GM08714 (cell line): ENCODE measurements around the gene METTL3.
"Not testable (repeated sequence)": the region's sequence is repeated elsewhere in the genome, so short reads cannot be mapped to it uniquely, and the experiment has no call there.

Experiments
- H3K4me3 ChIP-seq: fragments of 200-500 bp; sonication (Bioruptor generic); 2 replicates; pipeline ENCODE4 v1.5.1; 2014; ENCODE audit warnings: mild to moderate bottlenecking, low read length, inconsistent platforms
- ZNF274 ChIP-seq: IDR thresholded peaks from 2 replicates; pipeline ENCODE4 v1.6.1; 2012; ENCODE audit warnings: mild to moderate bottlenecking, low read depth, low read length

METTL3 gene

DNA sequence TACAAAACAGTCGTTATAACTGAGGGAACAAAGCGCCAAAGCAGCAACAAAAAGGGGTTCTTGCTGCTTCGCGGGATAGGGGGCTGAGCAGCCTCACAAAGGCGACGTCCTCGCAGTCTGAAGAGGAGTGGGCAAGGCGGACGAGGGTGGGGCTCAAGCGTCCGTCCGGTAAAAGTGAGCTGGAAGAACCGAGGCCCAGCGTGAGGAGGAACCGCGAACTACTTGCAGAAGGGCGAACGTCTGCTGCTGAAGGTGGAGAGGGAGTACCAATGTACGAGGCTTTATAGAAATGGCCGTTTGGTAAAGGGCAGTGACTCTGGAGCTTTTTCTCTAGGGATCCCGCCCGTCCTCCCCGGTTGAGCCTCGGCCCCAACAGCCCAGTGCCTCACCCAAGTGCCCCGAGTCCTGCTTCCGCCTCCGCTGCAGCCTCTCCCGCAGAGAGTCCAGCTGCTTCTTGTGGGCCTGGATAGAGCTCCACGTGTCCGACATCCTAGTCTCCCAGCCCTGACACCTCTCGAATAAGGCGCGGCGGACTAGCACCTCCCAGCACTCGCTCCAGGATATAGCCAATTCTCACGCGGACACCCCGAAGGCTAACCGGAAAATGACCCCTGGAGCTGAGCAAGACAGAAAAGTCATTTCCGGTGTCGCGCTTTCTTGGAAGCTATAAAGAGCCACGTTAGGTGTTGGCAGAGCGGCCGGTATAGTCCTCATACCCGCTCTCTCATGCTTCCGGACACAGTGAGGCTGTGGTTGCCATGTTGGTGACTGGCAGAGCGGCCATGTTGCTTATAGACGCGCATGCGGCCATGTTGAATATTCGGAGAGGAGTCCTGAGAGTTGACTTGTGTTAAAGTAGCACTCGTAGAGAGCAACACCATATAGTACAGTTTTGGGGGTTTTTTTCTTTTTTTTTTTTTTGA lies at the start of gene METTL3:
Gene METTL3 (minus strand): TSS at position 606 of the 923 bp plus-strand sequence. CDS start 117 bp downstream, at position 489.
- TF ChIP-seq ZNF274: no peak
- H3K4me3 ChIP-seq: peak within 1 kb of the TSS; percentile 91

GRCh38 chr14:21558703-21559170 lies 47.6 kb upstream of the METTL3 start:
- no peak for TF ChIP-seq ZNF274
- H3K4me3 ChIP-seq: no peak overlapping the region

DNA sequence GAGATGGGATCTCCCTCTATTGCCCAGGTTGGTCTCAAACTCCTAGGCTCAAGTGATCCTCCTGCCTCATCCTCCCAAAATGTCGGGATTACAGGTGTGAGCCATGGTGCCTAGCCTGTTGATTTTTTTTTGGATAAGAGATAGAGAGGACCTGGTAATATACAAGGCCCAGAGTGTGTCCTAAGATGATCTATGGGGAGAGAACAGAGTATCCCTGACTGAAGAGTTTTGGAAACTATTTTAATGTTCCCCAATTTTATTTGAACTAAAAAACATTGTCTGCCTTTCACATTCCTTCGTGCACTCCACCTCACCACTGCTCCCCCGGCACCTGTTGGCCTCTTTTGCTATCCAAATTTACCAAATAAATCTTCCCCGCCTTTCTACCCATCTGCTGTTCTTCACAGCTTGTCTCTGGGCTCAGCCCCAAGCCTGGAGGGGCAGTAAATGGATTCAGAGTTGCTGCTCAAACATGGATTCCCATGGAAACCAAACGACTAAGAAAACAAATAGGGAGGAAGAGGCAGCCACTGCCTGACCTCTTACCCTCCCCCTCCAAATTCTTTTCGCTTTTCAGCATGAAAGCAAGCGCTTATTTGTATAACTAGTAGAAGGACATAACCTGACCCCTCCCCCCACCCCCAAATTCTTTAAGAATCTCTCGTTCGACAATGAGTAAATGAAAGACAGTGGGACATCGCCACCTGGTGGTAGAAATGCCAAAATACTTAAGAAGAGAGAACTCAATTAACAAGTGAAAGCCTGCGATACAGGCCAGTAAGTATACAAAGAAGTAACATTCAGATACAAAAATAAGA lies 46.2 kb upstream of the METTL3 start:
- no peak overlapping the region; the same call in 1 of the 2 replicates for H3K4me3 ChIP-seq
- no peak for TF ChIP-seq ZNF274

DNA sequence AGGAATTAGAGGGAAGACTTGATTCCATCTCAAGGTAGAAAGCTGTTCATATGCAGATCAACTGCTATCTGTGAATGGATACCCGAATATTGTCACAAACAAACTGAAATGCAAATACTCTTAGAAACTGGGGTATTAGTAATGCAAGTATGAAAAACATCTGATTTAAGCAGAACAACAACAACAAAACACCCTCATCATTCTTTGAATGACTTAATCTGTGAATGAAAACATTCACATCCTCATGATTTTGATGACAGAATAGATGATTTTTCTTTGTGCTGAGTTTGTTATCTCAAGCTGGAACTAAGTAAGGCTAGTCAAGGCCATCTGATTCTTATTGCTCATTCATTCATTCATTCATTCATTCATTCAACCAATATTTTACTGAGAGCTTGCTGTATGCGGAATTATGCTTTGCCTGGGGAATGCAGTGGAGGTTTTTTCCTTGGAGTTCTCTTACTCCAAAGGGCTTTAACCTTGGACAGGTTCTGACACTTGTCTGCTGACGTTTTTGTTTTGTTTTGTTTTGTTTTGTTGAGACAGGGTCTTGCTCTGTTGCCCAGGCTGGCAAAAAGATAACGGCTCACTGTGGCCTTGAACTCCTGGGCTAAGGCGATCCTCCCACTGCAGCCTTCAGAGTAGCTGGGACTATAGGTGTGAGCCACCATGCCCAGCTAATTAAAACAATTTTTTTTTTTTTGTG lies 45.4 kb upstream of the METTL3 start:
- no peak overlapping the region for H3K4me3 ChIP-seq
- TF ChIP-seq ZNF274: no peak

GRCh38 chr14:21553266-21553665 lies 42.1 kb upstream of the METTL3 start:
- no peak overlapping the region for H3K4me3 ChIP-seq
- TF ChIP-seq ZNF274: no peak

GRCh38 chr14:21544588-21544987 lies 33.4 kb upstream of the METTL3 start:
- H3K4me3 ChIP-seq: not testable (repeated sequence)

DNA sequence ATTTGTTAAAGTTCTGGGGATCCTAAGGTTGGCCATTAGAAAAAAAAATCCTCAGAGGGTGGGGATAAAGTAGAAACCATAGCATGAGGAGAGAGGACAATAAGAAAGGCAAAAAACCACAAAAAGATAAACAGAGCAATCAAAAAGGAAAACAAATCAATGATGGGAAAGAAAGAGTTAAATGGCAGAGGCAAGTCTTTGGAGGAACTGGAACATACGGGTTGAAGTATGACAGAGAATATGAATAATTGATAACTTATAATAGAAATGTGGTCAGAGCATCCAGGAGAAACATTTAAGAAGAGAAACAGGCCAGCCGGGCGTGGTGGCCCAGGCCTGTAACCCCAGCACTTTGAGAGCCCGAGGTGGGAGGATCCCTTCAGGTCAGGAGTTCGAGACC lies 32.8 kb upstream of the METTL3 start:
- no peak overlapping the region for H3K4me3 ChIP-seq
- TF ChIP-seq ZNF274: no peak

DNA sequence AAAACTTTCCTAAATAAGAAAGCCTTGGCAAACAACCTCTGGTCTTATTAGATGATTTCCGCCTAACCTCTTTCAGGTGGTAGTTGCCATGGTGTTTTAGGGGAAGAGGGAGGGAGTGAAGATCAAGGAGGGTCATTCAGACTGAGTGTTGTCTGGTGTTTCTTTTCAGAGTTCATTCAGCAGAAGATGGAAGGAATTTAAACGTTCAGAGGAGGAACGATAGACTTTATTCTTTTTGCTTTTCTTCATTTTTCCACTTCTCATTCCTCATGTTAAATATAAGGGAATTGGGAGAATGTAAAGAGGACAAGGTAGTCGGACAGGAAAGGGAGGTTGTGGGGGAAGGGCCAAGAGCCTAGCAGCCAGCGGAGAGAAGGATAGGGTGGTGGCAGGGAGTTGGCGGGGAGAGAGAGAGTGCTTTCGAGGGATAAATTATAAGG lies 32.4 kb upstream of the METTL3 start:
- no peak overlapping the region for H3K4me3 ChIP-seq
- TF ChIP-seq ZNF274: no peak

GRCh38 chr14:21541413-21542074 lies 30.4 kb upstream of the METTL3 start:
- no peak for TF ChIP-seq ZNF274
- H3K4me3 ChIP-seq: no peak overlapping the region

- no peak overlapping the region for H3K4me3 ChIP-seq
- TF ChIP-seq ZNF274: no peak
Observed at GRCh38 chr14:21539189-21539940, 28.2 kb upstream of the METTL3 start.

GRCh38 chr14:21537090-21537424 lies 25.9 kb upstream of the METTL3 start:
- H3K4me3 ChIP-seq: no peak overlapping the region
- TF ChIP-seq ZNF274: no peak

GRCh38 chr14:21536418-21537089 lies 25.4 kb upstream of the METTL3 start:
- no peak overlapping the region for H3K4me3 ChIP-seq
- no peak for TF ChIP-seq ZNF274
